H9 (cell line): ENCODE results near the gene PHACTR4. TPM values are rescaled to one million over a fixed set of nuclear protein-coding genes. Genes with fewer than 3 reads are reported as not detected.

Source experiments
- DNase-seq: peaks from one replicate; pipeline ENCODE4 v3.0.0-alpha.2; 2017
- H2AFZ ChIP-seq: one replicate; pipeline ENCODE4 v1.6.1; 2013; ENCODE audit warnings: mild to moderate bottlenecking, low read length, control low read depth, moderate library complexity
- H2AK5ac ChIP-seq: 2 replicates; pipeline ENCODE4 v1.6.1; 2013; ENCODE audit warnings: low read length, control low read depth, mixed read lengths; ENCODE audit not compliant: insufficient read length
- H2BK120ac ChIP-seq: one replicate; pipeline ENCODE4 v1.6.1; 2013; ENCODE audit warnings: low read depth, mild to moderate bottlenecking, low read length, control low read depth, inconsistent platforms; ENCODE audit not compliant: poor library complexity, severe bottlenecking
- H2BK12ac ChIP-seq: 2 replicates; pipeline ENCODE4 v1.6.1; 2013; ENCODE audit warnings: low read length, control low read depth, mixed read lengths, low read depth; ENCODE audit not compliant: insufficient read length
- H2BK15ac ChIP-seq: 2 replicates; pipeline ENCODE4 v1.6.1; 2013; ENCODE audit warnings: low read depth, low read length, control low read depth
- H2BK20ac ChIP-seq: one replicate; pipeline ENCODE4 v1.6.1; 2013; ENCODE audit warnings: low read depth, mild to moderate bottlenecking, low read length, control low read depth, inconsistent platforms; ENCODE audit not compliant: poor library complexity, severe bottlenecking
- H2BK5ac ChIP-seq: 2 replicates; pipeline ENCODE4 v1.6.1; 2013; ENCODE audit warnings: low read length, control low read depth, mixed read lengths; ENCODE audit not compliant: insufficient read length
- H3K14ac ChIP-seq: 2 replicates; pipeline ENCODE4 v1.6.1; 2013; ENCODE audit warnings: low read length, control low read depth; ENCODE audit not compliant: insufficient read depth
- H3K18ac ChIP-seq: 2 replicates; pipeline ENCODE4 v1.6.1; 2013; ENCODE audit warnings: low read depth, mild to moderate bottlenecking, mixed read lengths, low read length, control low read depth; ENCODE audit not compliant: insufficient read length
- H3K23ac ChIP-seq: 2 replicates; pipeline ENCODE4 v1.6.1; 2013; ENCODE audit warnings: low read length, control low read depth, mixed read lengths, low read depth; ENCODE audit not compliant: insufficient read length
- H3K23me2 ChIP-seq: 2 replicates; pipeline ENCODE4 v1.6.1; 2013; ENCODE audit warnings: low read depth, mild to moderate bottlenecking, mixed read lengths, low read length, control low read depth; ENCODE audit not compliant: insufficient read length, poor library complexity, severe bottlenecking
- H3K27ac ChIP-seq: 2 replicates; pipeline ENCODE4 v1.5.1; 2013; ENCODE audit warnings: low read length, control low read depth, mixed read lengths, low read depth; ENCODE audit not compliant: insufficient read length
- H3K27me3 ChIP-seq: 2 replicates; pipeline ENCODE4 v1.6.1; 2013; ENCODE audit warnings: low read length, control low read depth, inconsistent platforms; ENCODE audit not compliant: insufficient read depth
- H3K4ac ChIP-seq: 2 replicates; pipeline ENCODE4 v1.6.1; 2013; ENCODE audit warnings: low read depth, mild to moderate bottlenecking, control low read depth, inconsistent platforms, low read length, moderate library complexity
- H3K4me1 ChIP-seq: 2 replicates; pipeline ENCODE4 v1.6.1; 2013; ENCODE audit warnings: low read length, control low read depth, inconsistent platforms; ENCODE audit not compliant: insufficient read depth
- H3K4me2 ChIP-seq: 2 replicates; pipeline ENCODE4 v1.6.1; 2013; ENCODE audit warnings: low read length, control low read depth, mixed read lengths; ENCODE audit not compliant: insufficient read length, insufficient read depth
- H3K56ac ChIP-seq: 2 replicates; pipeline ENCODE4 v1.6.1; 2013; ENCODE audit warnings: low read depth, mild to moderate bottlenecking, mixed read lengths, low read length, control low read depth; ENCODE audit not compliant: insufficient read length
- H3K79me1 ChIP-seq: 2 replicates; pipeline ENCODE4 v1.6.1; 2013; ENCODE audit warnings: low read depth, mild to moderate bottlenecking, moderate library complexity, low read length, control low read depth, inconsistent platforms; ENCODE audit not compliant: insufficient read depth, poor library complexity, severe bottlenecking
- H3K79me2 ChIP-seq: 2 replicates; pipeline ENCODE4 v1.6.1; 2013; ENCODE audit warnings: low read length, control low read depth, inconsistent platforms; ENCODE audit not compliant: insufficient read depth
- H3K9ac ChIP-seq: 2 replicates; pipeline ENCODE4 v1.6.1; 2013; ENCODE audit warnings: low read length, control low read depth, mixed read lengths; ENCODE audit not compliant: insufficient read length; ENCODE audit errors: extremely low read depth
- H3K9me3 ChIP-seq: one replicate; pipeline ENCODE4 v1.6.1; 2013; ENCODE audit warnings: low read depth, low read length, inconsistent platforms; ENCODE audit not compliant: control insufficient read depth
- H3T11ph ChIP-seq: one replicate; pipeline ENCODE4 v1.6.1; 2013; ENCODE audit warnings: mild to moderate bottlenecking, low read length, control low read depth, inconsistent platforms
- H4K20me1 ChIP-seq: one replicate; pipeline ENCODE4 v1.6.1; 2013; ENCODE audit not compliant: control insufficient read depth, insufficient read length, insufficient read depth
- H4K5ac ChIP-seq: 2 replicates; pipeline ENCODE4 v1.6.1; 2013; ENCODE audit warnings: low read depth, mild to moderate bottlenecking, mixed read lengths, low read length, control low read depth; ENCODE audit not compliant: insufficient read length
- H4K8ac ChIP-seq: replicated peaks from 2 replicates; pipeline ENCODE4 v1.6.1; 2013; ENCODE audit warnings: low read length, control low read depth, mixed read lengths, low read depth; ENCODE audit not compliant: insufficient read length
- H4K91ac ChIP-seq: 2 replicates; pipeline ENCODE4 v1.6.1; 2013; ENCODE audit warnings: low read depth, mild to moderate bottlenecking, moderate library complexity, mixed read lengths, low read length, control low read depth; ENCODE audit not compliant: insufficient read length
- H3K27ac Mint-ChIP-seq, 3 experiments: 2 replicates in 2 of 3; 3 replicates in 1 of 3; pipeline ENCODE4 v1.8.0; 2020 to 2021; ENCODE audit warnings: mixed read lengths in 3 of 3, mild to moderate bottlenecking in 1 of 3, moderate library complexity in 1 of 3
- H3K27me3 Mint-ChIP-seq: 2 replicates; pipeline ENCODE4 v1.8.0; 2021; ENCODE audit warnings: low read depth, mild to moderate bottlenecking, moderate library complexity, mixed read lengths
- H3K36me3 Mint-ChIP-seq, 3 experiments: 2 replicates in 2 of 3; 3 replicates in 1 of 3; pipeline ENCODE4 v1.8.0; 2020 to 2021; ENCODE audit warnings: low read depth in 3 of 3, mixed read lengths in 3 of 3; ENCODE audit not compliant: insufficient read depth in 1 of 3
- H3K4me1 Mint-ChIP-seq, 2 experiments: 2 replicates each; pipeline ENCODE4 v1.8.0; 2020; ENCODE audit warnings: mixed read lengths in 2 of 2
- H3K4me3 Mint-ChIP-seq, 2 experiments: 2 replicates in 1 of 2; 3 replicates in 1 of 2; pipeline ENCODE4 v1.8.0; 2020 to 2021; ENCODE audit warnings: mild to moderate bottlenecking in 2 of 2, mixed read lengths in 2 of 2, moderate library complexity in 1 of 2
- H3K9me3 Mint-ChIP-seq, 2 experiments: 2 replicates in 1 of 2; 3 replicates in 1 of 2; pipeline ENCODE4 v1.8.0; 2020; ENCODE audit warnings: mild to moderate bottlenecking in 2 of 2, mixed read lengths in 2 of 2, moderate library complexity in 1 of 2
- WGBS: extraction: QIAGEN DNeasy Blood & Tissue Kit; methylation state at CpG from one replicate; pipeline ENCODE4 v1.1.7; 2013; ENCODE audit warnings: missing lambda C conversion rate, low lambda C conversion rate, mixed read lengths; ENCODE audit not compliant: insufficient read length; ENCODE audit errors: extremely low coverage; 5-methylcytosine and 5-hydroxymethylcytosine counted together
- total RNA-seq: library from RNA; stranded (reverse); gene quantifications from 2 replicates; pipeline ENCODE4 v1.2.1, GENCODE V29; 2021
- TF ChIP-seq, protein P1 (sequence below): fragments of 200-600 bp; sonication (generic); conservative IDR thresholded peaks from 3 replicates; pipeline ENCODE4 v1.8.0; 2021; ENCODE audit warnings: antibody characterized with exemption, mild to moderate bottlenecking

The PHACTR4 gene
- total RNA-seq, 1 experiment from 2014 or later = 54.0 TPM

DNA sequence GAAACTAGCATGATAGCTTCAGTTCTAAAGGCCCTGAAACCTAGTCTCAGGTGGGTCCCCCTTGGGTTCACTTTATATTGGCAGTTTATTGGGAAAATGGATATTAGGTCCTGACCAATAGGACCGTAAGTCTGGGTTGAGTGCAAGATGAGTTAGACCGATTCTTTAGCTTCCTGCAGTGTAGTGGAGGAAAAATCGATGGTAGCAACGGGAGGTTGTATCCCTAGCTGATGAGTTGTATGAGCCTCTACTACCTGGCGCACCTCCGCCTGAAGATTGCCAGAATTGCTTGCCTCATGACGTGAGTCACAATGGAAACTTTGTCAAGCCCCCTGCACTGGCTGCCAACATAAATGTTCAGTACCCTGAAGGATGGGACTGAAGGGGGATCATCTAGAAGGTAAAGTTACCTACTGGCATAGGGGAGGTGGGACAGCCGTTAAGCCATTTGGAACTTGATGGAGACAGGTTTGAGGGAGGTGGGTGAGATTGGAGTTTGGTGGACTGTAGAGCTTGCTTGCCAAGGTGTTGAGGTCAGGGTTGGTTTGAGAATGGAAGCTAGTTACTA lies 140.2 kb downstream of the PHACTR4 start:
- H3K4ac ChIP-seq = no peak overlapping the region
- no peak overlapping the region for H2AFZ ChIP-seq
- no peak overlapping the region for H3K14ac ChIP-seq
- H4K91ac ChIP-seq = no peak overlapping the region
- H3K56ac ChIP-seq = no peak overlapping the region
- no peak overlapping the region for H2AK5ac ChIP-seq
- H4K20me1 ChIP-seq = peaks cover 3% of the 10 kb centered on the region
- Mint-ChIP-seq H3K9me3 (peaks cover 7 to 8% of the 10 kb centered on the region in 2 experiments), H3K4me3 (peak overlapping the region; percentile 97), H3K27ac (peak overlapping the region; percentile 94 to 99 (median 99)), H3K27me3 (peaks cover 55% of the 10 kb centered on the region), H3K36me3 (peaks cover 67 to 80% (median 79%) of the 10 kb centered on the region in 3 experiments), H3K4me1 (peaks cover 18 to 37% of the 10 kb centered on the region in 2 experiments)
- peak overlapping the region; percentile 9 for H2BK5ac ChIP-seq
- no peak overlapping the region for H3K23ac ChIP-seq
- H2BK12ac ChIP-seq = no peak overlapping the region
- H3K4me2 ChIP-seq = peak overlapping the region; percentile 65
- peaks cover 4% of the 10 kb centered on the region for H3K23me2 ChIP-seq
- H4K8ac ChIP-seq = peak overlapping the region; percentile 38
- no peak overlapping the region for H2BK20ac ChIP-seq
- no peak for DNase-seq
- no peak overlapping the region for H3T11ph ChIP-seq
- H3K18ac ChIP-seq = peak overlapping the region; percentile 9
- H2BK120ac ChIP-seq = no peak overlapping the region
- no peaks in the 10 kb centered on the region for H3K79me2 ChIP-seq
- no peaks in the 10 kb centered on the region for H3K9me3 ChIP-seq
- H3K27ac ChIP-seq = peak overlapping the region; percentile 89
- H3K9ac ChIP-seq = peak overlapping the region; percentile 99
- H3K27me3 ChIP-seq = no peaks in the 10 kb centered on the region
- H4K5ac ChIP-seq = peak overlapping the region; percentile 79
- no peak overlapping the region for H2BK15ac ChIP-seq
- TF ChIP-seq, protein P1, sequence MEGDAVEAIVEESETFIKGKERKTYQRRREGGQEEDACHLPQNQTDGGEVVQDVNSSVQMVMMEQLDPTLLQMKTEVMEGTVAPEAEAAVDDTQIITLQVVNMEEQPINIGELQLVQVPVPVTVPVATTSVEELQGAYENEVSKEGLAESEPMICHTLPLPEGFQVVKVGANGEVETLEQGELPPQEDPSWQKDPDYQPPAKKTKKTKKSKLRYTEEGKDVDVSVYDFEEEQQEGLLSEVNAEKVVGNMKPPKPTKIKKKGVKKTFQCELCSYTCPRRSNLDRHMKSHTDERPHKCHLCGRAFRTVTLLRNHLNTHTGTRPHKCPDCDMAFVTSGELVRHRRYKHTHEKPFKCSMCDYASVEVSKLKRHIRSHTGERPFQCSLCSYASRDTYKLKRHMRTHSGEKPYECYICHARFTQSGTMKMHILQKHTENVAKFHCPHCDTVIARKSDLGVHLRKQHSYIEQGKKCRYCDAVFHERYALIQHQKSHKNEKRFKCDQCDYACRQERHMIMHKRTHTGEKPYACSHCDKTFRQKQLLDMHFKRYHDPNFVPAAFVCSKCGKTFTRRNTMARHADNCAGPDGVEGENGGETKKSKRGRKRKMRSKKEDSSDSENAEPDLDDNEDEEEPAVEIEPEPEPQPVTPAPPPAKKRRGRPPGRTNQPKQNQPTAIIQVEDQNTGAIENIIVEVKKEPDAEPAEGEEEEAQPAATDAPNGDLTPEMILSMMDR = no peak
- H3K79me1 ChIP-seq = no peaks in the 10 kb centered on the region
- no CpG with 5 or more reads among the region's 8 CpGs for WGBS
- H3K4me1 ChIP-seq = peaks cover 2% of the 10 kb centered on the region; the same call in 1 of the 2 replicates
